Breast epithelium (tissue), 4 donors: ENCODE results near the gene REEP1. TPM values are rescaled to one million over a fixed set of nuclear protein-coding genes. Genes with fewer than 3 reads are reported as not detected.

Experiments used
- DNase-seq, 2 donors: peaks; one replicate each; pipeline ENCODE4 v3.0.0-alpha.2; 2019; ENCODE audit warnings: low spot score in 2 of 2
- H3K27ac ChIP-seq, 2 donors: fragments of 200-600 bp; sonication (generic) in 1 of 2; one replicate each; pipeline ENCODE4 v1.5.1; 2016 to 2019; ENCODE audit warnings: mild to moderate bottlenecking in 1 of 2
- H3K27me3 ChIP-seq, 2 donors: fragments of 200-600 bp; sonication (generic) in 1 of 2; one replicate each; pipeline versions ENCODE4 v1.5.1 to v1.6.0; 2017 to 2019; ENCODE audit warnings: control low read depth in 1 of 2, mild to moderate bottlenecking in 1 of 2
- H3K36me3 ChIP-seq: fragments of 200-600 bp; one replicate; pipeline ENCODE4 v1.5.1; 2019
- H3K4me1 ChIP-seq, 2 donors: fragments of 200-600 bp; sonication (generic); one replicate each; pipeline ENCODE4 v1.5.1; 2016 to 2019; ENCODE audit warnings: control low read depth in 1 of 2
- H3K4me3 ChIP-seq, 3 donors: fragments of 200-600 bp; sonication (generic); 1 replicate in 2 of 3; 2 replicates in 1 of 3; pipeline ENCODE4 v1.5.1; 2016 to 2019; ENCODE audit warnings: mild to moderate bottlenecking in 3 of 3, moderate library complexity in 2 of 3
- H3K9me3 ChIP-seq, 2 donors: fragments of 200-600 bp; sonication (generic) in 1 of 2; one replicate each; pipeline ENCODE4 v1.5.1; 2016 to 2019; ENCODE audit warnings: control low read depth in 1 of 2
- CTCF ChIP-seq, 3 donors: fragments of 450-650 bp; IDR thresholded peaks; one replicate each; pipeline ENCODE4 v1.5.1; 2016 to 2017; ENCODE audit warnings: antibody characterized with exemption in 3 of 3, mild to moderate bottlenecking in 3 of 3, moderate library complexity in 3 of 3
- POLR2A ChIP-seq: fragments of 450-650 bp; IDR thresholded peaks from one replicate; pipeline ENCODE4 v1.6.1; 2016; ENCODE audit warnings: antibody characterized with exemption, mild to moderate bottlenecking, moderate library complexity
- POLR2AphosphoS5 ChIP-seq, 3 donors: sonication (generic); formaldehyde crosslinking; IDR thresholded peaks; one replicate each; pipeline ENCODE4 v1.6.1; 2017; ENCODE audit warnings: antibody characterized with exemption in 3 of 3
- intact Hi-C: fragments of 100-400 bp; cut with DNase I; formaldehyde crosslinking; loops from one replicate; pipeline ENCODE4 v1.15.1; 2023; ENCODE audit warnings: low total_unique reads
- total RNA-seq, 3 donors: library from RNA; depleted of rRNA; stranded (reverse); fragments of >200 nt; gene quantifications; one replicate each; pipeline ENCODE4 v1.1.0, GENCODE V29; 2016

The REEP1 gene
- total RNA-seq, 3 donors from 2014 or later, result 0.32 to 3.8 (median 1.3) TPM

DNA sequence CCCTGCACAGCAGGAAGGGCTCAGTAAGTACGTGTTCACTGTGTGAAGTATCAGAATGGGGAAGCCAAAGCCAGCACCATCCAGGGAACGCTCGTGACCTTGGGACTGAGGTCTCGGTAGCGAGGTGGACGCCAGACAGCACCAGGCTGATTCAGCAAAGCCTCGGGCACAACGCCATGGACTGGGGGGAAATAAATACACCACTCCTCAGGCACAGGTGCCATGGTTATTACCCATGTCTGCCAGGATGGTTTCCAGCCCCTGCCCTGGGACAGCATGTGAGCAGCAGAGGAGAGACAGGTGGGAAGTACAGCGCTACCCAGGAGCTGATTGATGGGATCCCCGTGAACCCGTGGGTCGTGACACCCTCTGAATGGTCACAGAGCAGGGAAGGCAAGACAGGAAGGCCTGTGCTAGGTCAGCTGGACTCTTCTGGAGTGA is 53.0 kb downstream of the REEP1 start:
- no peak overlapping the region for H3K4me3 ChIP-seq
- no peaks in the 10 kb centered on the region for H3K36me3 ChIP-seq
- no peaks in the 10 kb centered on the region for H3K4me1 ChIP-seq
- no peaks in the 10 kb centered on the region for H3K9me3 ChIP-seq
- no peaks in the 10 kb centered on the region for H3K27me3 ChIP-seq
- TF ChIP-seq POLR2A (no peak), CTCF (IDR thresholded peaks at IDR 0.05) (no peak), POLR2AphosphoS5 (IDR thresholded peaks at IDR 0.05) (no peak)
- no peak overlapping the region for H3K27ac ChIP-seq
- intact Hi-C loops, result no loop called here
- DNase-seq, result no peak

DNA sequence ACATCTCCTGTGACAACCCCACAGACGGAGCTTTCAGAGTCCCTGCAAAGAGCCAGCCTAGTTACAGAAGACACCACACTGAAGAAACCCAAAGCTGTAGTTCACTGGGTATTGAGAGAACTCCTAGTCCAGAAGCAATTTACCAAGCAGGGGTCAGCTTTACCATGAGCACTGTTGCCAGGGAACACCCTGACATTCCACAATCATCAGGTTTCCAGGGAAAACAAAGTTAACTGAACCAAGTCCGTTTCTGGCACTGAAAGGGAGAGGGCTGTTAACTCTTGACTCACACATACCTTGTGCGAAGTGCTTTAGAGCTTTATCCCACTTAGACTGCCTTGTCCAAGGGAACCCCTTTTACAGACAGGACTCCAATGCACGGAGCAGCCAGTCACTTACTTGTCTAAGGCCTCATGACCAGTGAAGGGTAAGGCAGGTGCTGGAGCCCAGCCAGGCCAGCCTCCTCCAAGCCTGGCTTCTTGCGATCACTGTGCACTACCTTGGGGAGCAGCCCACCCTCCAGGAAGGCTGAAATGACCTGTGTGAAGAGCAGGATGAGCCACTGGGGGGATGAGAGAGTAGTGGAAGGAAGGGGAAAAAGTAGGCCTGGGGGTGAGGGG is 53.9 kb downstream of the REEP1 start:
- TF ChIP-seq POLR2AphosphoS5 (IDR thresholded peaks at IDR 0.05), result no peak
- no peak for TF ChIP-seq CTCF (IDR thresholded peaks at IDR 0.05)
- TF ChIP-seq POLR2A, result no peak
- no peak for DNase-seq
- H3K4me1 ChIP-seq, result no peaks in the 10 kb centered on the region
- no peaks in the 10 kb centered on the region for H3K36me3 ChIP-seq
- H3K9me3 ChIP-seq, result no peaks in the 10 kb centered on the region
- no peak overlapping the region for H3K4me3 ChIP-seq
- intact Hi-C loops, result no loop called here
- H3K27me3 ChIP-seq, result no peaks in the 10 kb centered on the region
- no peak overlapping the region for H3K27ac ChIP-seq

- Histone ChIP-seq H3K27me3 (no peaks in the 10 kb centered on the region), H3K4me1 (no peaks in the 10 kb centered on the region), H3K4me3 (no peak overlapping the region), H3K27ac (no peak overlapping the region), H3K36me3 (no peaks in the 10 kb centered on the region), H3K9me3 (no peaks in the 10 kb centered on the region)
- intact Hi-C loops, result no loop called here
- no peak for DNase-seq
- TF ChIP-seq CTCF (IDR thresholded peaks at IDR 0.05) (no peak), POLR2A (no peak), POLR2AphosphoS5 (IDR thresholded peaks at IDR 0.05) (no peak)
Measured at GRCh38 chr2:86281066-86281700, 56.2 kb downstream of the REEP1 start.

- Histone ChIP-seq H3K9me3 (no peaks in the 10 kb centered on the region), H3K36me3 (no peaks in the 10 kb centered on the region), H3K27me3 (no peaks in the 10 kb centered on the region), H3K4me3 (no peak overlapping the region), H3K4me1 (no peaks in the 10 kb centered on the region), H3K27ac (no peak overlapping the region)
- intact Hi-C loops, result no loop called here
- no peak for TF ChIP-seq CTCF (IDR thresholded peaks at IDR 0.05)
- no peak for TF ChIP-seq POLR2A
- no peak for TF ChIP-seq POLR2AphosphoS5 (IDR thresholded peaks at IDR 0.05)
- no peak for DNase-seq
Measured at GRCh38 chr2:86280191-86280667, 57.2 kb downstream of the REEP1 start.

DNA sequence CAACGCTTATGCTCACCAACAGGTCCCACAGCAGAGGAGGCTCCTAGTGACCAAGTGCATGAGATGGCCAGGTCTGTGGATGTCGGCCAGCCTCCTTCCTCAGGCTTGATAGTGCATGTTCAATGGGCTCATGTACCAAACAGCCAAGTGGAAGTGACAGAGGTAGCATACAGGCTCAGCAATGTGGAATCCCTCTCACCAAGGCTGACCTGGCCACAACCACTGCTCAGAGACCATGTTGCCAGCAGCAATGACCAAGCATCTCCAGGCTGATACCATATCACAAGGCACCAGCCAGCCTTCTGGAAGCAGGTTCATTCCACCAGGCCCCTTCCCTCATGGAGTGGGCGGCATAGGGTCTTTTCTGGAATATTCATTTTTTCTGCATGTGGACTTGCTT is 61.5 kb downstream of the REEP1 start:
- intact Hi-C loops, result loop anchor here (2.0 kb wide), 1 partner anchor 73 kb away; no protein-coding TSS in a partner anchor
- DNase-seq, result no peak
- Histone ChIP-seq H3K36me3 (no peaks in the 10 kb centered on the region), H3K27ac (no peak overlapping the region), H3K27me3 (no peaks in the 10 kb centered on the region), H3K4me1 (no peaks in the 10 kb centered on the region), H3K4me3 (no peak overlapping the region), H3K9me3 (peaks cover 10 to 15% of the 10 kb centered on the region in 2 donors)
- TF ChIP-seq POLR2AphosphoS5 (IDR thresholded peaks at IDR 0.05) (no peak), CTCF (IDR thresholded peaks at IDR 0.05) (no peak), POLR2A (no peak)
